Mononuclear cell (primary cell): ENCODE results near the gene GRIN3B. TPM values are rescaled to one million over a fixed set of nuclear protein-coding genes. Genes with fewer than 3 reads are reported as not detected.

Experiments used
- H3K27me3 ChIP-seq: 2 replicates; pipeline ENCODE4 v1.6.0; 2011; ENCODE audit warnings: low read length, control low read depth; ENCODE audit not compliant: insufficient read depth
- H3K4me1 ChIP-seq: 2 replicates; pipeline ENCODE4 v1.5.1; 2011; ENCODE audit warnings: mild to moderate bottlenecking, low read length, control low read depth; ENCODE audit not compliant: insufficient read depth
- H3K4me3 ChIP-seq: 2 replicates; pipeline ENCODE4 v1.5.1; 2011; ENCODE audit warnings: mild to moderate bottlenecking, low read length, moderate library complexity
- H3K9me3 ChIP-seq: 2 replicates; pipeline ENCODE4 v1.5.1; 2011; ENCODE audit warnings: low read depth, mild to moderate bottlenecking, control low read depth, low read length
- total RNA-seq: library from RNA; depleted of rRNA; stranded (reverse); fragments of >200 nt; gene quantifications from one replicate; pipeline ENCODE4 v1.2.3, GENCODE V29; 2012

Gene GRIN3B
- total RNA-seq, 1 donor = 0.21 TPM

GRCh38 chr19:1006711-1007398, 6.6 kb downstream of the GRIN3B start:
- H3K4me1 ChIP-seq = peaks cover under 1% of the 10 kb centered on the region
- H3K27me3 ChIP-seq = no peaks in the 10 kb centered on the region
- H3K4me3 ChIP-seq = no peak overlapping the region
- no peaks in the 10 kb centered on the region for H3K9me3 ChIP-seq

- no peaks in the 10 kb centered on the region for H3K9me3 ChIP-seq
- H3K4me1 ChIP-seq = no peaks in the 10 kb centered on the region
- H3K27me3 ChIP-seq = no peaks in the 10 kb centered on the region
- no peak overlapping the region for H3K4me3 ChIP-seq
Observed at GRCh38 chr19:1007399-1008251, 7.4 kb downstream of the GRIN3B start.

GRCh38 chr19:1008268-1009040, 8.2 kb downstream of the GRIN3B start:
- Histone ChIP-seq H3K4me3 (no peak overlapping the region), H3K27me3 (no peaks in the 10 kb centered on the region), H3K9me3 (no peaks in the 10 kb centered on the region), H3K4me1 (no peaks in the 10 kb centered on the region)

- no peaks in the 10 kb centered on the region for H3K9me3 ChIP-seq
- H3K27me3 ChIP-seq = no peaks in the 10 kb centered on the region
- no peak overlapping the region for H3K4me3 ChIP-seq
- no peaks in the 10 kb centered on the region for H3K4me1 ChIP-seq
Observed at GRCh38 chr19:1009041-1009980, 9.1 kb downstream of the GRIN3B start.

GRCh38 chr19:1009981-1010538, 9.8 kb downstream of the GRIN3B start:
- Histone ChIP-seq H3K9me3 (no peaks in the 10 kb centered on the region), H3K4me1 (no peaks in the 10 kb centered on the region), H3K4me3 (no peak overlapping the region), H3K27me3 (no peaks in the 10 kb centered on the region)

GRCh38 chr19:1010586-1011510, 10.6 kb downstream of the GRIN3B start:
- no peaks in the 10 kb centered on the region for H3K4me1 ChIP-seq
- H3K9me3 ChIP-seq = no peaks in the 10 kb centered on the region
- H3K27me3 ChIP-seq = no peaks in the 10 kb centered on the region
- no peak overlapping the region for H3K4me3 ChIP-seq

- H3K4me1 ChIP-seq = peaks cover 8% of the 10 kb centered on the region
- no peaks in the 10 kb centered on the region for H3K9me3 ChIP-seq
- H3K27me3 ChIP-seq = no peaks in the 10 kb centered on the region
- no peak overlapping the region for H3K4me3 ChIP-seq
Observed at GRCh38 chr19:1011831-1012333, 11.7 kb downstream of the GRIN3B start.

- Histone ChIP-seq H3K9me3 (no peaks in the 10 kb centered on the region), H3K4me3 (no peak overlapping the region), H3K27me3 (no peaks in the 10 kb centered on the region), H3K4me1 (peaks cover 12% of the 10 kb centered on the region)
Observed at GRCh38 chr19:1012334-1012733, 12.1 kb downstream of the GRIN3B start.

- H3K4me1 ChIP-seq = peaks cover 21% of the 10 kb centered on the region
- no peaks in the 10 kb centered on the region for H3K27me3 ChIP-seq
Observed at GRCh38 chr19:1013218-1013617, 13.0 kb downstream of the GRIN3B start.

GRCh38 chr19:1014161-1015060, 14.2 kb downstream of the GRIN3B start:
- peaks cover 33% of the 10 kb centered on the region for H3K4me1 ChIP-seq
- H3K4me3 ChIP-seq = no peak overlapping the region
- H3K27me3 ChIP-seq = no peaks in the 10 kb centered on the region
- no peaks in the 10 kb centered on the region for H3K9me3 ChIP-seq

More at GRCh38 chr19:1013218-1013617, 13.0 kb downstream of the GRIN3B start:
- Histone ChIP-seq H3K4me3 (no peak overlapping the region), H3K9me3 (no peaks in the 10 kb centered on the region)

GRCh38 chr19:1015061-1015781, 15.0 kb downstream of the GRIN3B start:
- Histone ChIP-seq H3K4me3 (no peak overlapping the region), H3K9me3 (no peaks in the 10 kb centered on the region), H3K27me3 (no peaks in the 10 kb centered on the region), H3K4me1 (peaks cover 41% of the 10 kb centered on the region)
